CD4-positive, alpha-beta T cell treated with Interleukin-17A for 1 hour (primary cell): ENCODE results near the gene MYO9B.

ENCODE experiments used
- DNase-seq: peaks from one replicate; pipeline ENCODE4 v3.0.0-alpha.2; 2020

MYO9B gene

DNA sequence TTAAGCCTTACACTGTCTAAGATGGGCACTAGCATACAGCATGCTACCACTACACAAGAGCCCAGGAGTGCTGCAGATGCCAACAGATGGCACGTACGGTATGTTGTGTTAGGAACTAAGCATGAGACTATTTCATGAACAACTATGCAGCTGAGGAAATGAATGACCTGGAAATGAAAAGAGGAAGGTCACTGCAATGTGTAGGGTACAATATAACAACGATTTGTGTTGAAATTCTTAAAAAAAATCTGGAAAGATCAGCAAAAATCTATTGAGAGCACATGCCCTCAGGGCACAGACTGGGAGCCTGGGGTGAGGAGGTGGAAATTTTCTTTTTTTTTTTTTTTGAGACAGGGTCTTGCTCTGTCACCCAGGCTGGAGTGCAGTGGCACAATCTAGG lies 14.8 kb upstream of the MYO9B start:
- no peak for DNase-seq

- no peak for DNase-seq
These were observed 14.4 kb upstream of the MYO9B start for GRCh38 chr19:17061205-17061604.

- DNase-seq = no peak
These were observed 13.9 kb upstream of the MYO9B start for GRCh38 chr19:17061691-17062090.

DNA sequence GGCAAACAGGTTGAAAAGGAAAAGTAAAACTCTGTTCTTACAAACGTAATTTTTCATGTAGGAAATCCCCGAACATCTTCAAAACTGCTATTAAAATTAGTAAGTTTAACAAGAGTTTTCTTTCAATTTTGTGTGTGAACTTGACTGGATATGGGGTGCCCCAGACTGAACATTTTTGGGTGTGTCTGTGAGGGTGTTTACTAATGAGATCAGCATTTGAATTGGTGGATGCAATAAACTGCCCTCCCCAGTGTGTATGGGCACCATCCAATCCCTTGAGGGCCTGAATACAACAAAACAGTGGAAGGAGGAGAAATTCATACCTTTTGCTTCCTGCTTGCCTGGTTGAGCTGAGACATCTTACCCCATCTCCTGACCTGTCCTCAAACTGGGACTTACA lies 12.1 kb upstream of the MYO9B start:
- DNase-seq = no peak

DNA sequence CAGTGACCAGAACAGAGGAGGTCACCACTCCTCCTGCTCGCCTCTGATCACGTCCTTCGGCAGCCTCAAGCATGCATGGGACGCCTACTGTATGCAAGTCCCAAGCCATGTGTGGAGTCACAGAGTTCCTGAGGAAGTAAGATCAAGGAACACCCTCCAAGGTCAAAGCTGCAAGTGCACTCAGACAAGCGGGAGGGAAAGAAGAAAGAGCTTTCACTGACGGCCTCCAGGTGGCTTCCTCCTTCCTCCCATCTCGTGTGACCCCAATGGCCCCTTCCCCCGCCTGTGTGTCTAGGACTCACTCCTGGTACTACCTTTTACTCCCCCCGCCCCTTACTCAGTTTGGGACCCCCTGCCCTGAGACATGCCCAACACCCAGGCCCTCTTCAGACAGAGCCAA lies 6.4 kb upstream of the MYO9B start:
- DNase-seq = no peak

- no peak for DNase-seq
These were observed 5.2 kb upstream of the MYO9B start for GRCh38 chr19:17070421-17070820.

- no peak for DNase-seq
These were observed 4.7 kb upstream of the MYO9B start for GRCh38 chr19:17070912-17071311.

- peak; percentile 21 for DNase-seq
These were observed 1.5 kb upstream of the MYO9B start for GRCh38 chr19:17073869-17074633.

GRCh38 chr19:17074634-17075034 lies 943 bp upstream of the MYO9B start:
- no peak for DNase-seq

GRCh38 chr19:17075864-17076542 lies 426 bp downstream of the MYO9B start:
- peak; percentile 72 for DNase-seq

DNA sequence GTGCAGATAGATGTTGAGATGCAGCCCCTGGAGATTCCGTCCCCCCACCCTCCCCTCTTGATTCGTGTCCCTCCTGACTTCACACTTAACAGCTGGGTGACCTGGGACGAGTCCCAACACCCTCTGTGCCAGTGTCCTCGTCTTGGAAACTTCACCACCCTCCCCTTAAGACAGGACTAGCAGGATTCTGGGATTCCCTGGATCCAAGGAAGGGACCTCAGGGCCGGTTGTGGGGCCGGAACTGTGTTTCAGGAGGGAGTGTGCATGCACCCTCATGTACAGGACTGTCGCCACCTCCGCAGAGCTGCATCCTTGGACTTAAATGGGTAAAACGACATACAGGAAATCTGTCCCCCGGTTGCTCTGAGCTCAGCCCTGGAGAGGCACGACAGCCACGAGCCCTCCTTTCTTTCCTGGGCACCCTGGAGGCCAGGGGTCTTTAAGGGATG lies 990 bp downstream of the MYO9B start:
- peak; percentile 26 for DNase-seq

DNA sequence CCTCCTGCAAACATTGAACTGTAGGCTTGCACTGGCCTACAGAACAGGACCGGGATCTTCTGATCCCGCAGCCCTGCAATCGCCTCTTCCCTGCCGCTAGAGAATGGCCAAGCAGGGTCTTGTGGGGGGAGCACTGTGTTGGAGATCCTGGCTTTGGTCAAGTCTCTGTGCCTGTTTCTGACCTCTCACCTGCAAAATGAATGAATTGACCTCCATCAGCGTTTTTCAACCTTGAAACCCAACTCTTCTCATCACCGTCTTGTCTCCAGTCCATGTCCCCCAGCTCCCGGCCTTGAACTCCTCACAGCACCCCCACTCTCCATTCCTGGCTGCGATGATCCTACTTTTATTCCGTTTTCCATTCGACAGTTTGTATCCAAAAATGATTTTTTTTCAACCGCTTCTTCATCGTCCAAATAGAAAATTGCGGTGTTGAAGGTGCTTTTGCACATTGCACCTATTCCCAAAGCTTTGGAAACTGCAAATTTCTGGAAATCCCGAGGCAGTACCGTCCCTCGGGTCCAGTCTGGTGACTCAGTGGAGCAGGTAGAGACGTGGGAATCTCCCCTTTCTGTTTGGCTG lies 2.0 kb downstream of the MYO9B start:
- no peak for DNase-seq

DNA sequence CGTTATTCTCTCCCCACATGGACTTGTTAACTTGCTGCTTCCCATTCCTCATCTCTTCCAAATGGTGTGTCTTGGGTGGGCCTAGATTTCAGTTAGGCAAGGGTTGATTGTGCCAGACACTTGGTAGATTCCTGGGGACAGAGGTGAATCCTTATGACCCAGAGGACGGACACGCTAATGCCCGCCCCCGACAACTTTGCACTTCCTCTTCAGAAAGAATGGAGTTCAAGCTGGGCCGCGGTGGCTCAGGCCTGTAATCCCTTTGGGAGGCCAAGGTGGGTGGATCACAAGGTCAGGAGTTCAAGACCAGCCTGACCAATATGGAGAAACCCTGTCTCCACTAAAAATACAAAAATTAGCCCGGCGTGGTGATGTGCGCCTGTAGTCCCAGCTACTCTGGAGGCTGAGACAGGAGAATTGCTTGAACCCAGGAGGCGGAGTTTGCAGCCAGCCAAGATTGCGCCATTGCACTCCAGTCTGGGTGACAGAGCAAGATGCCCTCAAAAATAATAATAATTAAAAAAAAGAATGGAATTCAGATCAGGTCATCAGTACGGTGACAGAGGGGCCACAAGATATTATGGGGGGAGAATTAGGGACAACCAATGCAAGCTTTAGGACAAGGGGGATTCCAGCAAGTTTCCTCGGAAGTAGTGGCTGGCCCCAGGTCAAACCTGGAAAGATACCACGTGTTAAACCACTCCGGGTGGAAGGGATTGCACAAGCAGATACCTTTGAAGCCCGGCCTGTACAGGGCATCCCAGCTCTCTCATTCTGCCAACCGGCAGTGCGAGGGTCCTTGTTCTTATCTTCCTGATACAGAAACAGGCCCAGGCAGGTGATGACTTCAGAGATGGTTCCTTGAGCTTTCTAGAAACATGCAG lies 2.7 kb downstream of the MYO9B start:
- DNase-seq = no peak

DNA sequence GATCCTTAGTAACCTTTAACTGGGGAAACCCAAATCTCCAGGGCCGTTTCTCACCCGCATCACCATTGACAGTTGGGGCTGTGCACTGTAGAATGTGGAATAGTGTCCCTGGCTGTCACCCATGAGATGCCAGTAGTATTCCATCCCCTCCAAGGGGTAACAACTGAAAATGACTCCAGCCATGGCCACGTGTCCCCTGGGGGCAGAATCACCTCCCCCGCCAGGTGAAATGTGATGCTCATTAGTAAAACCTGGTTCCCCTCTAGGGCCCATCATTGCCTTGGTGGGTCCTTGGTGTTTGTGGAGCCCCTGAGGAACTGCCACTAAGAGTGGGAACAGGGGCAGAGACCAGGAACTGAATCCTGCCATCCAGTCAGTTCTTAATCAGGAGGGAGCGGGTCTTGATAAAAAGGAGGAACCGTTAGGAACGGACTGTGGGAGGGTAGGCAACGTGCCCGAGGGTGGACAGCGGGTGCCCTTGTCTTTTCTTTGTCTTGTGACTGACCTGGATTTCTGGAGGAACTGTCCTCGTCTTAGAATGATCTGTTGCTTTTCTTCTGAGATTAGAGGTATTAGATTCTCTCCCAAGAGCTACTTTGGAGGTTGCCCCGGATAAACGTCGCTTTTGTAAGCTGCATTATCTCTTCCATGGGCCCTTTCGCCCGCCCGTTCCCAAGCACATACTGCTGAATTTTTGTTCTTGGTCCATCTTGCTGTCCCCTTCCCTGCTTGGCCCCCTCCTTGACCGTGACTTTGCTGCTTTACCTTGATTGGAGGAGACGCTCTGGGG lies 3.5 kb downstream of the MYO9B start:
- no peak for DNase-seq

- DNase-seq = peak; percentile 73
These were observed 4.3 kb downstream of the MYO9B start for GRCh38 chr19:17079710-17080439.

GRCh38 chr19:17080440-17080801 lies 4.8 kb downstream of the MYO9B start:
- no peak for DNase-seq

DNA sequence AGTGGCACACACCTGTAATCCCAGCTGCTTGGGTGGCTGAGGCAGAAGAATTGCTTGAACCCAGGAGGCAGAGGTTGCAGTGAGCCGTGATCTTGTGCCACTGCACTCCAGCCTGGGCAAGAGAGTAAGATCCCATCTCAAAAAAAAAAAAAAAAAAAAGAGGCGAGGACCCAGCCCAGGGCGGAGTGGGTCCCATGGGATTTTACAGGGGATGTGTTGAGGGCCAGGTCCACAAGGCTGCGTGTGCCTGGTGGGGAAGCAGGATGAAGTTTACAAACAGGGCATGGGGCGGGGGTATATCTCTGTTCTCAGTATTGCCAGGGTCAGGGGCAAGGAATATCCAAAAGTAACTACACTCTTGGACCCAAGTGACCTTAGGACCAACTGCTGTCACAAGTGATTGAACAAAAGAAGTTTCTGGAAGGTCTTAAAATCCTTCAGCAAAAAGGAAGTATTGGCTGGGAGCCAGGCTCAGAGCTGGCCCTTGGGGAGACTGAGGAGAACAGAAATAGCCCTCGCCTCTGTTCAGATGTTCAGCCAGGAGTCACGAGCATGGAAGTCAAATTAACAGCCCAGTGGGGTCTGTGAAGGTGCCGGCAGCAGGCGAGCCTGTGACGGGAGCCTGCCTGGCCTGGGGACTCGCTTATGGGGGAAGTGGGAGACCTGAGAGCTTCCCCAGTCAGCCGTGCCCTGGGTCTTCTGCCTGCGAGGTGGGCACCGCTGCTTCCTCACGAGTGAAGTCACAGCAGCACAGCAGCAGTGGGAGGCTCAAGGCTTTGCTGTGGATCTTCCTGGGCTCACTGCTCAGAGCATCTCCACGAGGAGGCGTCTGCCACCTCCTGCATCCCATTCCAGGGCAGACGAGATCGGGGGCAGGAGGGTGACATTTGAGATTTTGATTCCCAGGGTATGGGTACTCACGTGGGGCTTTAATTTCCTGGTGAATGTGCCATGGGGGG lies 6.4 kb downstream of the MYO9B start:
- DNase-seq = no peak

GRCh38 chr19:17086120-17086519 lies 10.5 kb downstream of the MYO9B start:
- no peak for DNase-seq

- DNase-seq = no peak
These were observed 11.3 kb downstream of the MYO9B start for GRCh38 chr19:17086834-17087233.

DNA sequence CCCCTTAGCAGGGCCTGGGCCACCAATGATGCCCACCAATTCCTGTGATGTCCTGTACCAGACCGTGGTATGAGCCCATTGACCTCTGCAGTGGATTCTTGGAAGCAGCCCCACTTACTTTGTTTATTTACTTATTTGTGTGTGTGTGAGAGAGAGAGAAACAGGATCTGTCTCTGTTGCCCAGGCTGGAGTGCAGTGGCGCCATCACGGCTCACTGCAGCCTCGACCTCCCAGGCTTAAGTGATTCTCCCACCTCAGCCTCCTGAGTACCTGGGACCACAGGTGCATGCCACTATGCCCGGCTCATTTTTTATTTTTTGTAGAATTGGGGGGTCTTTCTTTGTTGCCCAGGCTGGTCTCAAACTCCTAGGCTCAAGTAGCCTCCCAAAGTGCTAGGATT lies 13.0 kb downstream of the MYO9B start:
- no peak for DNase-seq
